Measurements from ENCODE around the gene MAST4. TPM values are rescaled to one million over a fixed set of nuclear protein-coding genes. Genes with fewer than 3 reads are reported as not detected.

MAST4 gene
- total and polyA plus RNA-seq, 2 of the 8 experiments (the other 6 are each of a cell fraction or from before 2014, with no cell fraction given): 1.5 to 2.6 TPM

GRCh38 chr5:67047616-67048015, 451.4 kb downstream of the MAST4 start (continued):
- TF ChIP-seq CTCF (IDR thresholded peaks at IDR 0.05; ENCODE audit: control extremely low read depth in 1 of 3, insufficient read depth in 1 of 3, low read depth in 1 of 3, low read length in 3 of 3) (no peak), HDAC2 (IDR thresholded peaks at IDR 0.05; ENCODE audit: borderline replicate concordance in 1 of 2, low read depth in 2 of 2, low read length in 2 of 2) (no peak), ATF2 (IDR thresholded peaks at IDR 0.05; ENCODE audit: low read length) (no peak)

Measured in H1 (cell line).